H9 (cell line): ENCODE data around the gene NCK1. TPM values are rescaled to one million over a fixed set of nuclear protein-coding genes. Genes with fewer than 3 reads are reported as not detected.
A peak's percentile ranks its signal among the peaks of the same experiment; 100 is the strongest.

Experiments
- DNase-seq: peaks from one replicate; pipeline ENCODE4 v3.0.0-alpha.2; 2017
- H2AFZ ChIP-seq: one replicate; pipeline ENCODE4 v1.6.1; 2013; ENCODE audit warnings: mild to moderate bottlenecking, low read length, control low read depth, moderate library complexity
- H2AK5ac ChIP-seq: 2 replicates; pipeline ENCODE4 v1.6.1; 2013; ENCODE audit warnings: low read length, control low read depth, mixed read lengths; ENCODE audit not compliant: insufficient read length
- H2BK120ac ChIP-seq: one replicate; pipeline ENCODE4 v1.6.1; 2013; ENCODE audit warnings: low read depth, mild to moderate bottlenecking, low read length, control low read depth, inconsistent platforms; ENCODE audit not compliant: poor library complexity, severe bottlenecking
- H2BK12ac ChIP-seq: 2 replicates; pipeline ENCODE4 v1.6.1; 2013; ENCODE audit warnings: low read length, control low read depth, mixed read lengths, low read depth; ENCODE audit not compliant: insufficient read length
- H2BK15ac ChIP-seq: 2 replicates; pipeline ENCODE4 v1.6.1; 2013; ENCODE audit warnings: low read depth, low read length, control low read depth
- H2BK20ac ChIP-seq: one replicate; pipeline ENCODE4 v1.6.1; 2013; ENCODE audit warnings: low read depth, mild to moderate bottlenecking, low read length, control low read depth, inconsistent platforms; ENCODE audit not compliant: poor library complexity, severe bottlenecking
- H2BK5ac ChIP-seq: 2 replicates; pipeline ENCODE4 v1.6.1; 2013; ENCODE audit warnings: low read length, control low read depth, mixed read lengths; ENCODE audit not compliant: insufficient read length
- H3K14ac ChIP-seq: 2 replicates; pipeline ENCODE4 v1.6.1; 2013; ENCODE audit warnings: low read length, control low read depth; ENCODE audit not compliant: insufficient read depth
- H3K18ac ChIP-seq: 2 replicates; pipeline ENCODE4 v1.6.1; 2013; ENCODE audit warnings: low read depth, mild to moderate bottlenecking, mixed read lengths, low read length, control low read depth; ENCODE audit not compliant: insufficient read length
- H3K23ac ChIP-seq: 2 replicates; pipeline ENCODE4 v1.6.1; 2013; ENCODE audit warnings: low read length, control low read depth, mixed read lengths, low read depth; ENCODE audit not compliant: insufficient read length
- H3K23me2 ChIP-seq: 2 replicates; pipeline ENCODE4 v1.6.1; 2013; ENCODE audit warnings: low read depth, mild to moderate bottlenecking, mixed read lengths, low read length, control low read depth; ENCODE audit not compliant: insufficient read length, poor library complexity, severe bottlenecking
- H3K27ac ChIP-seq: 2 replicates; pipeline ENCODE4 v1.5.1; 2013; ENCODE audit warnings: low read length, control low read depth, mixed read lengths, low read depth; ENCODE audit not compliant: insufficient read length
- H3K27me3 ChIP-seq: 2 replicates; pipeline ENCODE4 v1.6.1; 2013; ENCODE audit warnings: low read length, control low read depth, inconsistent platforms; ENCODE audit not compliant: insufficient read depth
- H3K4ac ChIP-seq: 2 replicates; pipeline ENCODE4 v1.6.1; 2013; ENCODE audit warnings: low read depth, mild to moderate bottlenecking, control low read depth, inconsistent platforms, low read length, moderate library complexity
- H3K4me1 ChIP-seq: 2 replicates; pipeline ENCODE4 v1.6.1; 2013; ENCODE audit warnings: low read length, control low read depth, inconsistent platforms; ENCODE audit not compliant: insufficient read depth
- H3K4me2 ChIP-seq: 2 replicates; pipeline ENCODE4 v1.6.1; 2013; ENCODE audit warnings: low read length, control low read depth, mixed read lengths; ENCODE audit not compliant: insufficient read length, insufficient read depth
- H3K56ac ChIP-seq: 2 replicates; pipeline ENCODE4 v1.6.1; 2013; ENCODE audit warnings: low read depth, mild to moderate bottlenecking, mixed read lengths, low read length, control low read depth; ENCODE audit not compliant: insufficient read length
- H3K79me1 ChIP-seq: 2 replicates; pipeline ENCODE4 v1.6.1; 2013; ENCODE audit warnings: low read depth, mild to moderate bottlenecking, moderate library complexity, low read length, control low read depth, inconsistent platforms; ENCODE audit not compliant: insufficient read depth, poor library complexity, severe bottlenecking
- H3K79me2 ChIP-seq: 2 replicates; pipeline ENCODE4 v1.6.1; 2013; ENCODE audit warnings: low read length, control low read depth, inconsistent platforms; ENCODE audit not compliant: insufficient read depth
- H3K9ac ChIP-seq: 2 replicates; pipeline ENCODE4 v1.6.1; 2013; ENCODE audit warnings: low read length, control low read depth, mixed read lengths; ENCODE audit not compliant: insufficient read length; ENCODE audit errors: extremely low read depth
- H3K9me3 ChIP-seq: one replicate; pipeline ENCODE4 v1.6.1; 2013; ENCODE audit warnings: low read depth, low read length, inconsistent platforms; ENCODE audit not compliant: control insufficient read depth
- H3T11ph ChIP-seq: one replicate; pipeline ENCODE4 v1.6.1; 2013; ENCODE audit warnings: mild to moderate bottlenecking, low read length, control low read depth, inconsistent platforms
- H4K20me1 ChIP-seq: one replicate; pipeline ENCODE4 v1.6.1; 2013; ENCODE audit not compliant: control insufficient read depth, insufficient read length, insufficient read depth
- H4K5ac ChIP-seq: 2 replicates; pipeline ENCODE4 v1.6.1; 2013; ENCODE audit warnings: low read depth, mild to moderate bottlenecking, mixed read lengths, low read length, control low read depth; ENCODE audit not compliant: insufficient read length
- H4K8ac ChIP-seq: replicated peaks from 2 replicates; pipeline ENCODE4 v1.6.1; 2013; ENCODE audit warnings: low read length, control low read depth, mixed read lengths, low read depth; ENCODE audit not compliant: insufficient read length
- H4K91ac ChIP-seq: 2 replicates; pipeline ENCODE4 v1.6.1; 2013; ENCODE audit warnings: low read depth, mild to moderate bottlenecking, moderate library complexity, mixed read lengths, low read length, control low read depth; ENCODE audit not compliant: insufficient read length
- H3K27ac Mint-ChIP-seq, 3 experiments: 2 replicates in 2 of 3; 3 replicates in 1 of 3; pipeline ENCODE4 v1.8.0; 2020 to 2021; ENCODE audit warnings: mixed read lengths in 3 of 3, mild to moderate bottlenecking in 1 of 3, moderate library complexity in 1 of 3
- H3K27me3 Mint-ChIP-seq: 2 replicates; pipeline ENCODE4 v1.8.0; 2021; ENCODE audit warnings: low read depth, mild to moderate bottlenecking, moderate library complexity, mixed read lengths
- H3K36me3 Mint-ChIP-seq, 3 experiments: 2 replicates in 2 of 3; 3 replicates in 1 of 3; pipeline ENCODE4 v1.8.0; 2020 to 2021; ENCODE audit warnings: low read depth in 3 of 3, mixed read lengths in 3 of 3; ENCODE audit not compliant: insufficient read depth in 1 of 3
- H3K4me1 Mint-ChIP-seq, 2 experiments: 2 replicates each; pipeline ENCODE4 v1.8.0; 2020; ENCODE audit warnings: mixed read lengths in 2 of 2
- H3K4me3 Mint-ChIP-seq, 2 experiments: 2 replicates in 1 of 2; 3 replicates in 1 of 2; pipeline ENCODE4 v1.8.0; 2020 to 2021; ENCODE audit warnings: mild to moderate bottlenecking in 2 of 2, mixed read lengths in 2 of 2, moderate library complexity in 1 of 2
- H3K9me3 Mint-ChIP-seq, 2 experiments: 2 replicates in 1 of 2; 3 replicates in 1 of 2; pipeline ENCODE4 v1.8.0; 2020; ENCODE audit warnings: mild to moderate bottlenecking in 2 of 2, mixed read lengths in 2 of 2, moderate library complexity in 1 of 2
- WGBS: extraction: QIAGEN DNeasy Blood & Tissue Kit; methylation state at CpG from one replicate; pipeline ENCODE4 v1.1.7; 2013; ENCODE audit warnings: missing lambda C conversion rate, low lambda C conversion rate, mixed read lengths; ENCODE audit not compliant: insufficient read length; ENCODE audit errors: extremely low coverage; 5-methylcytosine and 5-hydroxymethylcytosine counted together
- total RNA-seq: library from RNA; stranded (reverse); gene quantifications from 2 replicates; pipeline ENCODE4 v1.2.1, GENCODE V29; 2021
- TF ChIP-seq, protein P1 (sequence below): fragments of 200-600 bp; sonication (generic); conservative IDR thresholded peaks from 3 replicates; pipeline ENCODE4 v1.8.0; 2021; ENCODE audit warnings: antibody characterized with exemption, mild to moderate bottlenecking

NCK1 gene
- total RNA-seq, 1 experiment from 2014 or later: 26.4 TPM

DNA sequence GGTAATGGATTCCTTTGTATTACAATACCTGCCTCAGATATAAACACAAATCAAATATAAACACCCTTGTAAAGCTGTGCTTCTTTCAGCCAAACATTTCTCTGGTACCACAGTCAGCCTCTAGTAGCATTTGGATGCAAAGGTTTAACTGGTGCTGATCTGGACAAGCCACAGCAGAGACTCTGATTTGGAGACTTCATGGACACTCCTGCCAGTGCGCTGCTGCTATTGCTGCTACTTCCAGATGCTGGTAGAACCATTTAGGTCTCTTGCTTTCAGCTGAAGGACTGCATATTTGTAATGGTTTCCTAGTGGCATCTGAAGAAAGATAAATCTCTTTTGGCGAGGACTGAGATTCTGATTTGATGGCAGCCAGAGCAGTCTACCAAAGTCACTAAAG is 36.9 kb downstream of the NCK1 start:
- no CpG with 5 or more reads among the region's 2 CpGs for WGBS
- no peak overlapping the region for H3K4me2 ChIP-seq

More for the DNA sequence above, 36.9 kb downstream of the NCK1 start:
- H3K27me3 ChIP-seq: no peaks in the 10 kb centered on the region
- no peaks in the 10 kb centered on the region for H3K23me2 ChIP-seq
- TF ChIP-seq, protein P1, sequence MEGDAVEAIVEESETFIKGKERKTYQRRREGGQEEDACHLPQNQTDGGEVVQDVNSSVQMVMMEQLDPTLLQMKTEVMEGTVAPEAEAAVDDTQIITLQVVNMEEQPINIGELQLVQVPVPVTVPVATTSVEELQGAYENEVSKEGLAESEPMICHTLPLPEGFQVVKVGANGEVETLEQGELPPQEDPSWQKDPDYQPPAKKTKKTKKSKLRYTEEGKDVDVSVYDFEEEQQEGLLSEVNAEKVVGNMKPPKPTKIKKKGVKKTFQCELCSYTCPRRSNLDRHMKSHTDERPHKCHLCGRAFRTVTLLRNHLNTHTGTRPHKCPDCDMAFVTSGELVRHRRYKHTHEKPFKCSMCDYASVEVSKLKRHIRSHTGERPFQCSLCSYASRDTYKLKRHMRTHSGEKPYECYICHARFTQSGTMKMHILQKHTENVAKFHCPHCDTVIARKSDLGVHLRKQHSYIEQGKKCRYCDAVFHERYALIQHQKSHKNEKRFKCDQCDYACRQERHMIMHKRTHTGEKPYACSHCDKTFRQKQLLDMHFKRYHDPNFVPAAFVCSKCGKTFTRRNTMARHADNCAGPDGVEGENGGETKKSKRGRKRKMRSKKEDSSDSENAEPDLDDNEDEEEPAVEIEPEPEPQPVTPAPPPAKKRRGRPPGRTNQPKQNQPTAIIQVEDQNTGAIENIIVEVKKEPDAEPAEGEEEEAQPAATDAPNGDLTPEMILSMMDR: no peak
- no peak overlapping the region for H3K9ac ChIP-seq
- H3K27ac ChIP-seq: no peak overlapping the region
- H3K56ac ChIP-seq: no peak overlapping the region
- 0 out of 7 replicates have a peak overlapping the region, but pooled peaks of 1 of the 3 experiments have one; percentile 50 for H3K27ac Mint-ChIP-seq
- H3K4me1 ChIP-seq: peaks cover 4% of the 10 kb centered on the region; the same call in 1 of the 2 replicates
- H3K18ac ChIP-seq: no peak overlapping the region
- no peak overlapping the region for H2BK15ac ChIP-seq
- no peak overlapping the region for H3K23ac ChIP-seq
- H2AFZ ChIP-seq: no peak overlapping the region
- no peak overlapping the region for H4K5ac ChIP-seq
- H3K27me3 Mint-ChIP-seq: no peaks in the 10 kb centered on the region; the same call in 1 of the 2 replicates
- peaks cover 3 to 7% of the 10 kb centered on the region in 2 experiments; a peak in 4 of 5 replicates for H3K9me3 Mint-ChIP-seq
- no peak overlapping the region for H3K4ac ChIP-seq
- H3K36me3 Mint-ChIP-seq: peaks cover 6 to 14% (median 9%) of the 10 kb centered on the region in 3 experiments
- H2BK5ac ChIP-seq: no peak overlapping the region
- no peak overlapping the region for H4K91ac ChIP-seq
- H2BK120ac ChIP-seq: no peak overlapping the region
- no peaks in the 10 kb centered on the region for H3K79me1 ChIP-seq
- H3K79me2 ChIP-seq: peaks cover 8% of the 10 kb centered on the region; the same call in 1 of the 2 replicates
- H4K20me1 ChIP-seq: no peaks in the 10 kb centered on the region
- no peak overlapping the region for H2AK5ac ChIP-seq
- no peak overlapping the region for H3K14ac ChIP-seq
- no peak overlapping the region for H2BK20ac ChIP-seq
- no peaks in the 10 kb centered on the region for H3K9me3 ChIP-seq
- H3K4me3 Mint-ChIP-seq: no peak overlapping the region
- DNase-seq: no peak
- H3T11ph ChIP-seq: no peak overlapping the region
- H4K8ac ChIP-seq: no peak overlapping the region
- no peak overlapping the region for H2BK12ac ChIP-seq
- H3K4me1 Mint-ChIP-seq: peaks cover 56 to 58% of the 10 kb centered on the region in 2 experiments
